ENCODE data around the gene SFTA2. TPM values are rescaled to one million over a fixed set of nuclear protein-coding genes. Genes with fewer than 3 reads are reported as not detected.
"Not testable (repeated sequence)": the region's sequence is repeated elsewhere in the genome, so short reads cannot be mapped to it uniquely, and the experiment has no call there.

Gene SFTA2
- total RNA-seq, 1 donor from 2014 or later = 2.7 TPM

DNA sequence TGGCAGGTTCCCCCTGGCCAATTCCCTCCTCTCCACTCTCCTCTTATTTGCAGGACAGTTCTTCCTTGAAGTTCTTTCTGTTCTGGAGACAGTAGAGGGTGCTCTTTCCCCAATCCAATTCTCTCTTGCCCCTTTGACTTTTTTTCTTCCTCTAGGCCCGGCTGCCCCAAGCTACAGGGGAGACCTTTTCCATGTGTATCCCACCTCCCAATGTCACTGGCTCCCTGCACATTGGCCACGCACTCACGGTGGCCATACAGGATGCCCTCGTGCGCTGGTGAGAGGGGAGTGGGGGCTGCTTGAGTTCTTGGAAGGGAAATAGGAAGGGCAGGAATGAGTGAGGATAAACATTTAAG is 16.4 kb downstream of the SFTA2 start:
- Mint-ChIP-seq H3K4me3 (peak overlapping the region; percentile 86), H3K27ac (peak overlapping the region; percentile 95), H3K36me3 (peaks cover 28% of the 10 kb centered on the region), H3K4me1 (ENCODE audit: unreplicated experiment) (peaks cover 30% of the 10 kb centered on the region), H3K27me3 (no peaks in the 10 kb centered on the region), H3K9me3 (no peaks in the 10 kb centered on the region)
- TF ChIP-seq, protein P1, sequence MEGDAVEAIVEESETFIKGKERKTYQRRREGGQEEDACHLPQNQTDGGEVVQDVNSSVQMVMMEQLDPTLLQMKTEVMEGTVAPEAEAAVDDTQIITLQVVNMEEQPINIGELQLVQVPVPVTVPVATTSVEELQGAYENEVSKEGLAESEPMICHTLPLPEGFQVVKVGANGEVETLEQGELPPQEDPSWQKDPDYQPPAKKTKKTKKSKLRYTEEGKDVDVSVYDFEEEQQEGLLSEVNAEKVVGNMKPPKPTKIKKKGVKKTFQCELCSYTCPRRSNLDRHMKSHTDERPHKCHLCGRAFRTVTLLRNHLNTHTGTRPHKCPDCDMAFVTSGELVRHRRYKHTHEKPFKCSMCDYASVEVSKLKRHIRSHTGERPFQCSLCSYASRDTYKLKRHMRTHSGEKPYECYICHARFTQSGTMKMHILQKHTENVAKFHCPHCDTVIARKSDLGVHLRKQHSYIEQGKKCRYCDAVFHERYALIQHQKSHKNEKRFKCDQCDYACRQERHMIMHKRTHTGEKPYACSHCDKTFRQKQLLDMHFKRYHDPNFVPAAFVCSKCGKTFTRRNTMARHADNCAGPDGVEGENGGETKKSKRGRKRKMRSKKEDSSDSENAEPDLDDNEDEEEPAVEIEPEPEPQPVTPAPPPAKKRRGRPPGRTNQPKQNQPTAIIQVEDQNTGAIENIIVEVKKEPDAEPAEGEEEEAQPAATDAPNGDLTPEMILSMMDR (conservative IDR thresholded peaks at IDR 0.05) = peak; percentile 74
- no peak for DNase-seq (ENCODE audit: extremely low spot score, unreplicated experiment)

DNA sequence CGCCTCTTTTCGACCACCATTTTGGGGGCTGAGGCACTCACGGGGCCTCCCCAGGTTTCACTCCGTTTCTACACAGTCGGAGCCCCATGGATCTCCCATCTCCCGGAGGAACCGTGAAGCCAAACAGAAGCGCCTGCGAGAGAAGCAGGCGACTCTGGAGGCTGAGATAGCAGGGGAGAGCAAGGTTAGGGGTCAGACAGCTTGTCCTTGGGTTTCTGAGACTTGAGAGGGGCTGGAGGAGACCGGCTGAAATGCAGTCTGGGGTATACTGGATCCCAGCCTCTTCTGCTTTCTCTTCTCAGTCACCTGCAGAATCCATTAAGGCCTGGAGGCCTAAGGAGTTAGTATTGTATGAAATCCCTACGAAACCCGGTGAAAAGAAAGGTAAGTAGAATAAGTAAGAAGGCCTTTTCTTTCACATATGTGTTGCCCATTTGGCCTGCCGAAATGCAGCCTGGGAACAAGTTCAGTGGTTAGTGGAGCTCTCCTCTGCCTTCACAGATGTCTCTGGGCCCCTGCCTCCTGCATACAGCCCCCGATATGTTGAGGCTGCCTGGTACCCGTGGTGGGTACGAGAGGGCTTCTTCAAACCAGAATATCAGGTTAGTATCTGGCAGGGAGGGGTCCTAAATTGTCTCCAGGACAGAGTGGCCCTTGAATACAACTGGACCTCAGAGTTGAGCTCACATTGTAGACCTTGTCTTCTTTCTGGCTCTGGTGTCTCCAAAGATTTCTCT is 16.9 kb downstream of the SFTA2 start:
- peaks cover 28% of the 10 kb centered on the region for H3K36me3 Mint-ChIP-seq
- no peaks in the 10 kb centered on the region for H3K9me3 Mint-ChIP-seq
- DNase-seq (ENCODE audit: extremely low spot score, unreplicated experiment) = no peak
- peaks cover 30% of the 10 kb centered on the region for H3K4me1 Mint-ChIP-seq (ENCODE audit: unreplicated experiment)
- H3K4me3 Mint-ChIP-seq = peak overlapping the region; percentile 96
- TF ChIP-seq, protein P1 (conservative IDR thresholded peaks at IDR 0.05) = no peak
- H3K27me3 Mint-ChIP-seq = no peaks in the 10 kb centered on the region
- H3K27ac Mint-ChIP-seq = peak overlapping the region; percentile 95

DNA sequence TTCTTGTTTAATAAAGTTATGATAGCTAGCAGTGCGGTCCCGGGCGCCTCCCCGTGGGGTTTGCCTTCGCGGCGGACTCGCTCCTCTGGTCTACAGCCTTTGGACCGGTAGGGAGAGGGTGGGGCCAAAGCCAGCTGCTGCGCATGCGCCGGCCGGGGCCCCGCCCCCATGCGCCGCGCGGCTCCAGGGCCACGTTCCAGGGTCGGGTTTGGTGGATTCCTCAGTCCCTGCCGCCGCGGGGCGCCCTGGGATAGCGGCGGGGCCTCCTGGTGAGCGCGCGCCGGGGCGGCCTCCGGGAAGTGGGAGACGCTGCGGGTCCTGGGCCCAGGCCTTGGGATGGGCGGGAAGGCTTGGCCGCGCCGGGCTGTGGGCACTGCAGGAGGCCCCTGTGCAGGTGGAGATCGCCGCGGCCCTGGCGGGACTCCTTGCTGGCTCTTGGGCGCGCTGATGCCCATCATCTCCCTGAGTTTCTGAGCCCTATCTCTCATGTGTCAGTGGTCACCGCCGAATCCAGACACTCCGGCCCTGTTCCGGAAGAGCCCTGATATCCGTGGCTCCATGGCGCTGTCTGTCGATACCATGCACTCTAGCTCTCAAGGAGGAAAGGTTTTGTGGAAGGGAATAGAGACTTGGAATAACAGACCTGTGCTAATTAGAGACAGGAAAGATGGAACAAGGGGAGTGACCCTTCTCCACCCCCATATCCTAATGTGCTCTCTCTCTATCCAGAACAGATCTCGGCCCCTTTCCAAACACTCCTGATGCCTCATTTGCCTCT is 17.7 kb downstream of the SFTA2 start, which contains the start of gene VARS2:
TSS of gene VARS2 (plus strand) at position 163 of the 778 bp plus-strand sequence. CDS start at position 762, 599 bp downstream.
- Mint-ChIP-seq H3K27me3 (no peaks in the 10 kb centered on the region), H3K27ac (peak within 1 kb of the TSS; percentile 95), H3K36me3 (peaks cover 28% of the 10 kb centered on the region), H3K4me1 (ENCODE audit: unreplicated experiment) (peaks cover 30% of the 10 kb centered on the region), H3K9me3 (no peaks in the 10 kb centered on the region), H3K4me3 (peak within 1 kb of the TSS; percentile 96)
- peak; percentile 95 for DNase-seq (ENCODE audit: extremely low spot score, unreplicated experiment)
- TF ChIP-seq, protein P1 (conservative IDR thresholded peaks at IDR 0.05) = peak; percentile 26

DNA sequence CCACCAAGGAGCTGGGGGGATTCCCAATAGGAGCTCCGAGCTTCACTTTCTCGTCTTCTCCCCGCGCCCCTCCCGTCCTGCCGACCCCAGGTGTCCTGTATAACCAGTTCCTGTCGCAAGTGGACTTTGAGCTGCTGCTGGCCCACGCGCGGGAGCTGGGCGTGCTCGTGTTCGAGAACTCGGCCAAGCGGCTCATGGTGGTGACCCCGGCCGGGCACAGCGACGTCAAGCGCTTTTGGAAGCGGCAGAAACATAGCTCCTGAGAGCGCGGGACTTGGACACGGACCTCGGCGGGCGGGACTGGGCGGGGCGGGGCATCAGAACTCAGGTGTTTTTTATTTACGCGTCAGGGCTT is 18.3 kb downstream of the SFTA2 start:
- TF ChIP-seq, protein P1 (conservative IDR thresholded peaks at IDR 0.05) = no peak
- no peaks in the 10 kb centered on the region for H3K27me3 Mint-ChIP-seq
- H3K27ac Mint-ChIP-seq = peak overlapping the region; percentile 95
- H3K9me3 Mint-ChIP-seq = no peaks in the 10 kb centered on the region
- peaks cover 36% of the 10 kb centered on the region for H3K4me1 Mint-ChIP-seq (ENCODE audit: unreplicated experiment)
- DNase-seq (ENCODE audit: extremely low spot score, unreplicated experiment) = no peak
- peaks cover 27% of the 10 kb centered on the region for H3K36me3 Mint-ChIP-seq
- H3K4me3 Mint-ChIP-seq = peak overlapping the region; percentile 96

DNA sequence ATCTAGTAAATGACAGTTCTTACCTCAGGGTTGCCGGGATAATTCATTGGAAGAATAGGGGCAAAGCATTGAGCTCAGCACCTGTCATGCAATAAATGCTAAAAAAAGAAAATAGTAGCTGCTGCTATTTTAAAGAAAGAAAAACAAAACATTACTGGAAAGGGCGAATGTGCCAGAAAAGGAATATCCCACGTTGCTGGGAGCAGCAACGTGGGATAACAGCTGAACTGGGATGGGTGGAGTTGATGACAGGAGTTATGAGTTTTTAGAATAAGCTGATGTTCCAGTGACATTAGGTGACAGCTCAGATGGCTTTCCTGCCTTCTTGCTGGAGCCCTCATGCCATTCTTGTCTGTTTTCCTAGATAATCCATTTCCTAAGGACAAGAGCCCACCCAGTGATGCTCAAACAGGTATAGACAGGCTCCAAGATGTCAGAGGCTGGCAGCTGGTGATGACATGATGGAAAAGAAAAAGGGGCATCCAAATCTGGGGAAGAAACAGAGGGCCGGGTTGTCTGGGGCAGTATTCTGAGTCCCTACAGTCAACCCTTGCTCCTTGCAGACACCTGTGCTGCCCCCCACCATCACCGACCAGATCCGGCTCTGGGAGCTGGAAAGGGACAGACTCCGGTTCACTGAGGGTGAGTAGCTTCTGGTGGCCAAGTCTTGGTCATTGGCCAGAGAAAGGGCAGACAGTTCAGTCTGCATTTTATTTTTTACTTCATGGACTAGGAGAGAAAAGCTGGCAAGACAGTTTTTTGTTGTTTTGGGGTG is 19.0 kb downstream of the SFTA2 start:
- no peak for DNase-seq (ENCODE audit: extremely low spot score, unreplicated experiment)
- peaks cover 43% of the 10 kb centered on the region for H3K4me1 Mint-ChIP-seq (ENCODE audit: unreplicated experiment)
- peaks cover 25% of the 10 kb centered on the region for H3K36me3 Mint-ChIP-seq
- no peaks in the 10 kb centered on the region for H3K9me3 Mint-ChIP-seq
- TF ChIP-seq, protein P1 (conservative IDR thresholded peaks at IDR 0.05) = no peak
- peak overlapping the region; percentile 95 for H3K27ac Mint-ChIP-seq
- H3K4me3 Mint-ChIP-seq = peak overlapping the region; percentile 96
- no peaks in the 10 kb centered on the region for H3K27me3 Mint-ChIP-seq

DNA sequence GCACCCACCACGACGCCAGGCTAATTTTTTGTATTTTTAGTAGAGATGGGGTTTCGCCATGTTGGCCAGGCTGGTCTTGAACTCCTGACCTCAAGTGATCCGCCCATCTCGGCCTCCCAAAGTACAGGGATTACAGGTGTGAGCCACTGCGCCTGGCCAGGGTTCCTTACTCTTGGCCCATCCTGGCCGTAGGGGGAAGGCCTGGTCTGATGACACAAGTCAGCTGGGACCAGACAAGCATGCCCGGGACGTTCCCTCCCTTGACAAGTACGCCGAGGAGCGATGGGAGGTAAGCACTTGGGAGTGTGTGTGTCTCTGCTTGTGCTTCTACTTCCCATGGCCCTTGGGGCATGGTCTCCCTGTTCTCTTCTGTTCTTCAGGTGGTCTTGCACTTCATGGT is 21.5 kb downstream of the SFTA2 start:
- Mint-ChIP-seq H3K4me3 (peak overlapping the region; percentile 43), H3K36me3 (peaks cover 18% of the 10 kb centered on the region), H3K4me1 (ENCODE audit: unreplicated experiment) (peaks cover 31% of the 10 kb centered on the region)
- DNase-seq (ENCODE audit: extremely low spot score, unreplicated experiment); H3K9me3 Mint-ChIP-seq; H3K27ac Mint-ChIP-seq; H3K27me3 Mint-ChIP-seq: not testable (repeated sequence)

All from type B pancreatic cell (in vitro differentiated cells).